Mammary epithelial cell (primary cell): ENCODE measurements around the gene FOXD3.

Source experiments
- CTCF ChIP-seq, 2 donors: IDR thresholded peaks in 1 of 2; conservative IDR thresholded peaks in 1 of 2; 2 replicates each; pipeline ENCODE4 v1.5.1; 2011 to 2012; ENCODE audit warnings: inconsistent platforms in 2 of 2, low read length in 2 of 2, mild to moderate bottlenecking in 2 of 2, control low read depth in 1 of 2, low read depth in 1 of 2; ENCODE audit not compliant: insufficient read depth in 1 of 2; ENCODE audit errors: extremely low read depth in 1 of 2
- EZH2 ChIP-seq: IDR thresholded peaks from 2 replicates; pipeline ENCODE4 v1.6.1; 2012; ENCODE audit warnings: low read length, inconsistent platforms, borderline replicate concordance

- no peak for TF ChIP-seq CTCF (conservative IDR thresholded peaks at IDR 0.05 in 1 of 2, IDR thresholded peaks at IDR 0.05 in 1 of 2; ENCODE audit: extremely low read depth in 1 of 2, insufficient read depth in 1 of 2, low read depth in 1 of 2, low read length in 2 of 2)
- TF ChIP-seq EZH2, result no peak
These were observed 37.2 kb downstream of the FOXD3 start for GRCh38 chr1:63359561-63359960.
